GM04504 (cell line): ENCODE results near the gene RCHY1.
"Not testable (repeated sequence)": the region's sequence is repeated elsewhere in the genome, so short reads cannot be mapped to it uniquely, and the experiment has no call there.

Experiments used
- DNase-seq: peaks from one replicate; pipeline ENCODE4 v3.0.0-alpha.2; 2012; ENCODE audit warnings: low read depth

Gene RCHY1

GRCh38 chr4:75516144-75516543 is 1.9 kb upstream of the RCHY1 start:
- no peak for DNase-seq

- DNase-seq = no peak
Observed at GRCh38 chr4:75514949-75515612, 878 bp upstream of the RCHY1 start.

DNA sequence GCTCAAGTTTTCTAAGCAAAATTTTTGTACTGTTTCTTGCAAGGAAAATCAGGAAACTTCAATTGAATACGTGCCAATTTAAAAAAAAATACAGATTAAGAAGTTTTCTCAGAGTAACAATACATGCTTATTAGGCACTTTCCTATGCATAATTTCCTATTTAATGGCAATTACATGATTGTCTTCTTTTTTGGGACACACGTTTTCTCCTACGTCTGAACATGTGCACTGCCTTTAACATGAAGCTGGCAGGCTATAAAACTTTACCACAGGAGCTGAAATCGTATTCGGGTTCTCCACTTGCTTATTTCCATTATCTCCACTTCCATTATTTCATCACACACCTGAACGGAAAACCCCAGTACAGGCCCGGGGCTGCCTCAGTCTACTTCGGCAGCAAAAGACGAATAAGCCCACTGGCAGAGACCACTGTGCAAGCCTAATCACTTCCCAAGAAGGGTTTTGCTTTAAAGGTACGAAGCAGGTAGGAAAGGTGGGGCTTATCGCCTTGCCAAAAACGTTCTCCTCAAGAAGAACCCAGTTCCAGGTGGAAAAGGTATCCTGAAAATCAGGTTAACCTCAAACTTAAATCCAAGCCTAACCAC is 575 bp downstream of the RCHY1 start:
- no peak for DNase-seq

- DNase-seq = no peak
Observed at GRCh38 chr4:75512386-75513211, 1.6 kb downstream of the RCHY1 start.

GRCh38 chr4:75511841-75512240 is 2.4 kb downstream of the RCHY1 start:
- no peak for DNase-seq

DNA sequence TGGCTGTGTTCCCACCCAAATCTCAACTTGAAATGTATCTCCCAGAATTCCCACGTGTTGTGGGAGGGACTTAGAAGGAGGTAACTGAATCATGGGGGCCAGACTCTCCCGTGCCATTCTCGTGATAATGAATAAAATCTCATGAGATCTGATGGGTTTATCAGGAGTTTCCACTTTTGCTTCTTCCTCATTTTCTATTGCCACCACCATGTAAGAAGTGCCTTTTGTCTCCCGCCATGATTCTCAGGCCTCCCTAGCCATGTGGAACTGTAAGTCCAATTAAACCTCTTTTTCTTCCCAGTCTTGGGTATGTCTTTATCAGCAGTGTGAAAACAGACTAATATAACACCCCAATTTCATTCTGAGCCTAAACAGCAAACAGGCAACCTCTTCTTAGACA is 4.6 kb downstream of the RCHY1 start:
- DNase-seq = not testable (repeated sequence)

GRCh38 chr4:75505630-75506029 is 8.6 kb downstream of the RCHY1 start:
- no peak for DNase-seq

DNA sequence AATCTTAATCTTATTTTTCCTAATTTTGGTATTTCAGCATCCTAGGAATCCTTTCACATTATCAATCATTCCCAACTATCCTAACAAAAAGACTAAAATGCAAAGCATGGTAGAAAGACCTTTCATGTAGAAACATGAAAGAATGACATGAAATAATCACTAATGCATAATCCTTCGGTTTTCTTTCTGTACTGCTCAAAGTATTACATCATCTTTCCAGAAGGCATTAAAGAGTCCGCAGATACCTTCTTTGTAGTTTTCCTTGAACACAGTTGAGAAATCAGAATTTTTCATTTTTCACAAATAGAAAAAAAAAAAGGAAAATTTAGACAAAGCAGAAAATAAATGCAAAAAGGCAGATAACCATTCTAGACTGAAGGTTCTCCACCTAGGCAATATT is 11.5 kb downstream of the RCHY1 start:
- DNase-seq = no peak

- no peak for DNase-seq
Observed at GRCh38 chr4:75499900-75500299, 14.3 kb downstream of the RCHY1 start.

DNA sequence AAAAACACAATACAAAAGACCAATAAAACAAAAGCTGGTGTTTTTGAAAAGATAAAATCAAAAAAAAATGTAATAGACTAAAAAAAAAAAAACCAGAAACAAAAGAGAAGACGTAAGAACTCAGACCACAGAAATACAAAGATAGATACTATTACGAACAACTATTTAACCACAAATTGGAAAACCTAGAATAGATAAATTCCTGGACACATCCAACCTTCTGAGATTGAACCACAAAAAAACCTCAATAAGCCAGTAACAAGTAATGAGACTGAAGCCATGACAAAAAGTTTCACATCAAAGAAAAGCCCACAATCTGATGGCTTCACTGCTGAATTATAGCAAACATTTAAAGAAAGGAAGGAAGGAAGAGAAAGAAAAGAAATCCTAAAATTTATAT is 16.2 kb downstream of the RCHY1 start:
- no peak for DNase-seq

DNA sequence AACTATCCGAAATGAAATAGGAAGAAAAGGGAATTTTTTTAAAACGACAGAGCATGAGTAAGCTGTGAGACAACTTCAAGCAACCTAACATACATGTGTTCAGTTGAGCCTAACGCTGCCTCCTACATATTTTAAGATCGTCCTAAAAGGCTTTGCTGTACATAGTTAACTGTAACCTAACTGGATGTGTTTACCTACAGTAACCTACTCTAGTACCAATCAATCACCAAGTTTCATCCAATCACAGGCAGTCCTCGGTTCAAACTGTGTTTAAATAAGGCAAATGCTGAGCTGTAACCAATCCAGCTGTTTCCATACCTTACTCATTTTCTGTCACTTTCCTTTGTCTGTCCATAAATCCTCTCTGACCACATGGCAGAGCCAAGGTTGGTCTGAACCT is 17.1 kb downstream of the RCHY1 start:
- no peak for DNase-seq

DNA sequence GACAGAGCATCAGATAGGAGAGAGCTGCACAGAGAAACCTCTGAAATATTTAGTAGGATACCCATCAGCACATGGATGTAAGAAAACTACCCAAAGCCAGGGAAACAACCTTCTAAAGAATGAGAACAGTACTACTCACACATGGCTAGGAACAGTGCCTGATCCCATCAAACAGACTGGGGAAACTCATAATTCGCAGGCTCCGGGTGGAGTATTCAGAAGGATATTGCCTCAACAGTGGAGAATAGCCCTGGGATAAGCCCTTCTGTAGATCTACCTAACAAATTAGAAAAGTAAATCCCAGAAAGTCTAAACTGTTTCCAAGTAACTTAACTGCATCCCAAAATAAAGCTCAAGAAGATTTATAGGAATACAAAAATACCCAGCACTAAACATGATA is 17.8 kb downstream of the RCHY1 start:
- no peak for DNase-seq

GRCh38 chr4:75495476-75495875 is 18.7 kb downstream of the RCHY1 start:
- DNase-seq = no peak

- peak; percentile 72 for DNase-seq
Observed at GRCh38 chr4:75494563-75494962, 19.6 kb downstream of the RCHY1 start.

- no peak for DNase-seq
Observed at GRCh38 chr4:75490155-75490554, 24.0 kb downstream of the RCHY1 start.

DNA sequence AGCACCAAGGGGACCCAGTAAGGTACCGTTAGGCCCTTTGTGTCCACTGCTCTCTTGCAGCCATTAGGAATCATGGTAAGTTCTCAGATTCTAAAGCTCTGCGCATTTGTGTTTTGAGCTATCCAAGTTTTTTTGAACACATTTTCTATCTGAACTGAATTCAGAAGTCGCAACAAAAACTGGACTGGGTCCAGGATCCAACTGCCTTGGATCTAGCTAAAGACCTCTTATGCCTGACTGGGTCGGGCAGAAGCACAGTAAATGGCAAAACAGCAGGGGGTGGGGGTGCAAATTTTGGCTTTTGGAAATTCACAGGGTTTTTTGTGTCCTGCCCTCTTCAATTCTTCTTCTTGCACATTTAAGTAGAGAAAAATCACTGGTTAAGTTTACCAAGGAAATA is 30.0 kb downstream of the RCHY1 start:
- no peak for DNase-seq

DNA sequence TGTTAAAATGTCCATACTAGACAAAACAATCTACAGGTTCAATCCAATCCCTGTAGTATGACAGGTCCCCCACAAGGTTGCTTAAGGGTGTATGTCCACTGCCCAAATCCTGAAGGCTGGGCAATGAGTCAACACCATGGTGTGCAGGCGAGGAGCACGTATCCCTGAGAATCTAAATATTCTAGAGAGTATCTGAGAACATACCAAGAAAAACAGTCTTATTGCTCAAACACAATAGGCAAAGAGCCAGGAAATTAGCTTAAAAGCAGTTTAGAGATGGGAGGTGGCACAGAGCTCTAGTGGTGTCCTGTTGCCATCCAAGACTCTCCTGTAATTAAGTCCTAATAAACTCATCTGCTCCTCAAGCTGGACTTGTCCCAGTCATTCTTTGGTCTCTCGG is 37.0 kb downstream of the RCHY1 start:
- no peak for DNase-seq

DNA sequence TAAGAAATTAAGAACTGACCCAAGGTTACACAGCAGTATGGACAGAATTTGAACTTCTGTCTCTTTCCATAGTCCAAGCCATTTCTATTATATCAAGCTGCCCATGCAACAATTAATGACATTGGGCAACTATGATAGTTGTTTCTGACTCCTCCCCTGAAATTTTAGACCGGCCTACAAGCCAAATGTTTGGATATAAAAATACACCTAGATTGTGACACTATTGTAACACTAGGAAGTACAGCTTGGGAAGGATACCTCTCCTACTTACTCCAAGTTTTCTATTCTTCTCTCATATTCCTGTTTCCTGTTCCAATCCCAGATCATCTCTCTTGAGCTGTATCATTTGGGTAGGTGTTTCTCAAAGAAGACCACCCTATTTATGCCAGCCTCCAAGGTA is 43.5 kb downstream of the RCHY1 start:
- DNase-seq = no peak

GRCh38 chr4:75469896-75470295 is 44.3 kb downstream of the RCHY1 start:
- no peak for DNase-seq

GRCh38 chr4:75457365-75457764 is 56.8 kb downstream of the RCHY1 start:
- DNase-seq = no peak

GRCh38 chr4:75434105-75434504 is 80.1 kb downstream of the RCHY1 start:
- no peak for DNase-seq

- DNase-seq = no peak
Observed at GRCh38 chr4:75432683-75433082, 81.5 kb downstream of the RCHY1 start.

DNA sequence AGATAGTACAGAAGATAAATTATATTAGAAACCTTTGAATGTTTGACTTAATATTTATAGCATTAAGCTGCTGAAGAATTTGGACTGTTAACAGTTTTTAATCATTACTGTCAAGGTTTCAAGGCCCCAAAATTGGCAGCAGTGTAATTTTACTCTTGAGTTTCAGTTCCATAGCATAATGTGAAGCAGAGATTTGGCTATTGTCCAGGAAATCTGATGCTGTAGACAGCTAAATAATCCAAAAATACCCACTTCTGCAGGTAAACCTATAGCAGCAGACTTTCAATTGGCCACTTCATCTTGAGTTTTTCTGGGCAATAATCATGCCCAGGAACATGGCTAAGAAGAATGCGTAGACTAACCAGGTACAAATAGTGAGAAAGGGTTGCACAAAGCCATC is 85.0 kb downstream of the RCHY1 start:
- no peak for DNase-seq
